Measurements from ENCODE around the gene ISLR2.

ISLR2 gene

DNA sequence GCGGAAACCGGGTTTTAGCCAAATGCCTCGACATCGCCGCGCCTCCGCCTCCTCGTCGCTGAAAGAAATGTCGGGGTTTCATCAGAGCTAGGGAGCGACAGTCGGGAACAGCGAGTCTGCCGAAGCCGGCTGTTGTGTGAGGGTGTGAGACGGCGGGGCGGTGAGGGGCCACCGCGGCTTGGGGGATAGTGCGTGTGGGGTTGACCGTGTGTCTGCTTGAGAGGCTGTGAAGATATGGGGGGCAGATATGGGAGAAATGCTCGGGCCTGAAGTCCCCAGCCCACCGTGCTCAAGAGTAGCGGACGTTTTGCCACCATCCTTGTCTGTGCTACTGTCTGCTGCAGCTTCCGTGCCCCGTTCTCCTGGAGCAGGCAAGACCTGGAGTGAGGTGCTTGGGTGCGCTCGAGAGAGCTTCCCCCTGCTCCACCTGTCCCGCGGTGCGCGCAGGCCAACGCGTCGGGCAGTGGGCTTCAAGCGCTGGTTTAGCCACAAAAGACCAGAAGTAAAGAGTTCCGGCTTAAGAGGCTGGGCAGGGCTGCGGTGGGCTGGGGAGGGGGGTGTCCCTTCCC is 716 bp upstream of the ISLR2 start:
- DNase-seq (ENCODE audit: low read depth): no peak

DNA sequence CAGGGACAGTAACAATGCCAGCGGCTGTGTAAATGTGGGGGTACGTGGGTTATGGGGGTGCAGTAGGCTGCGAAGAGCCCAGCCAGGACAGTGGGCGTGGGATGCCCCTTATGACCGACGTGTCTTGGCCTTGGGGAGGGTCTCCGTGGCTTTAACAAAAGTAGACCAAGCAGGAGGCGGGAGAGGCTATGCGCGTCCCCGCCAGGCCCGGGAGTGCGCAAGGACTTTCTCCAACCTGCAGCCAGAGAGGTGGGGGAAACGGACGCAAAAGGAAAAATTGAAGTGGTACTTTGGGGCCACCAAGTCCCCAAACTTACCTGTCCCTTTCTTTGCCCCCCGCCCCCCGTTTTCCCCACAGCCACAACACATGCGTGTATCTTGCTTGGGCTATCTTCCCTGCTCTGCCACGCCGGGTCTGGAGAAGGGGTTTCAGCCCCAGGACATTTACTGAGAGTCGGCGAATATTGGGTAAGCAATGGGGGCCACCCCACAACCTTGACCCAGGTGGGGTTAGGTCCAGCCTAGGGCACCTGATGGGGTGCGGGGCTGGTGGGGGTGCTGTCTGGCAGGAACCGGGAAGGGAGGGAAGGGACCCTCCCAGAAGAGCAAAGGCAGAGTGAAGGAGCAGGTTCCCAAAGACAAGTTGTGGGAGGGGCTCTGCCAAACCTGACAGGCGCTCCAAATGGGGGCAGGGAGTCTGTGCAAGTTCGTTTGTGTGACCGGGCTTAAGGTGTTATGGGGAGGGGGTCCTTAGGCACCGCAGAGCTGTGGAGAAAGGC is 652 bp downstream of the ISLR2 start:
- DNase-seq (ENCODE audit: low read depth): no peak

DNA sequence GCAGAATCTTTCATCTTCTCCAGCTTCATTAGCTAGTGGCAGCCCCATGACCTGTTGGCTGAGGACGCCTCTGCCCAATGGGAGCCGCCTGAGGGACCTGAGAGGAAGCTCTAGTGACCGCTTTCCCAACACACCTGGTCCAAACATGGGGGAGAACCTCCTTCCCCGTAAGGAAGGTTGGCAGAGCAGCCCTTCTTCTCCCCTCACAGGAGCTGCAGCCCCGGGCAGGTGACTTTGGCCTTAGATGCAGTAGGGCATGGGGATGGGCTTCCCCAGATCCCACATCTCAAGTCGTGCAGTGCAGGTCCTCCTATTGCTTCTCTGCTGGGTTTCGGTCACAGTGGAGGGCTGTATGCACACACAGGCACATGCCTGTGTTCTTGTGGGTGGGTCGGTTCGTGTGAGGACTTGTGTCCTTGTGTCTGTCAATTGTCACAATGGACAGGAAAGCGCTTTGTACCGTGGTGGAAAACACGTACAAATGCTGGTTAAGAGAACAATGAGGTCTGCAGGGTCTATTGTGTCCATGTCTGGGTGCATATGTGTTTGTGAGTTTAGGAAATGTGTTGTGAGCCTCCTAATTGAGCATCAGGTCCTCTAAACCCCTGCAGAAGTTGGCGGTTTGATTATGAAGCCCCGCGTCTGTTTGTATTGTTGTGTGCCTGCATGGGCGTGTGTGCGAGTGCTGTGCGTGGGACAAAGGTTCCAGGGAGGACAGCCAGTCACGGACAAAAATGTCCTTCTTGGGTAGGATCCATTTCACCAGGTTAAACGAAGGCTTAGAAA is 1.4 kb downstream of the ISLR2 start:
- no peak for DNase-seq (ENCODE audit: low read depth)

DNA sequence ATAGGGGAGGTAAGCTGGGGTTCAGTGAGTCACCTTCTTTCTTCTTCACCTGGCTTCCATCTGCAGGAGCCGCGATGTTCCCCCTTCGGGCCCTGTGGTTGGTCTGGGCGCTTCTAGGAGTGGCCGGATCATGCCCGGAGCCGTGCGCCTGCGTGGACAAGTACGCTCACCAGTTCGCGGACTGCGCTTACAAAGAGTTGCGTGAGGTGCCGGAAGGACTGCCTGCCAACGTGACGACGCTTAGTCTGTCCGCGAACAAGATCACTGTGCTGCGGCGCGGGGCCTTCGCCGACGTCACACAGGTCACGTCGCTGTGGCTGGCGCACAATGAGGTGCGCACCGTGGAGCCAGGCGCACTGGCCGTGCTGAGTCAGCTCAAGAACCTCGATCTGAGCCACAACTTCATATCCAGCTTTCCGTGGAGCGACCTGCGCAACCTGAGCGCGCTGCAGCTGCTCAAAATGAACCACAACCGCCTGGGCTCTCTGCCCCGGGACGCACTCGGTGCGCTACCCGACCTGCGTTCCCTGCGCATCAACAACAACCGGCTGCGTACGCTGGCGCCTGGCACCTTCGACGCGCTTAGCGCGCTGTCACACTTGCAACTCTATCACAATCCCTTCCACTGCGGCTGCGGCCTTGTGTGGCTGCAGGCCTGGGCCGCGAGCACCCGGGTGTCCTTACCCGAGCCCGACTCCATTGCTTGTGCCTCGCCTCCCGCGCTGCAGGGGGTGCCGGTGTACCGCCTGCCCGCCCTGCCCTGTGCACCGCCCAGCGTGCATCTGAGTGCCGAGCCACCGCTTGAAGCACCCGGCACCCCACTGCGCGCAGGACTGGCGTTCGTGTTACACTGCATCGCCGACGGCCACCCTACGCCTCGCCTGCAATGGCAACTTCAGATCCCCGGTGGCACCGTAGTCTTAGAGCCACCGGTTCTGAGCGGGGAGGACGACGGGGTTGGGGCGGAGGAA is 2.6 kb downstream of the ISLR2 start:
- no peak for DNase-seq (ENCODE audit: low read depth)

DNA sequence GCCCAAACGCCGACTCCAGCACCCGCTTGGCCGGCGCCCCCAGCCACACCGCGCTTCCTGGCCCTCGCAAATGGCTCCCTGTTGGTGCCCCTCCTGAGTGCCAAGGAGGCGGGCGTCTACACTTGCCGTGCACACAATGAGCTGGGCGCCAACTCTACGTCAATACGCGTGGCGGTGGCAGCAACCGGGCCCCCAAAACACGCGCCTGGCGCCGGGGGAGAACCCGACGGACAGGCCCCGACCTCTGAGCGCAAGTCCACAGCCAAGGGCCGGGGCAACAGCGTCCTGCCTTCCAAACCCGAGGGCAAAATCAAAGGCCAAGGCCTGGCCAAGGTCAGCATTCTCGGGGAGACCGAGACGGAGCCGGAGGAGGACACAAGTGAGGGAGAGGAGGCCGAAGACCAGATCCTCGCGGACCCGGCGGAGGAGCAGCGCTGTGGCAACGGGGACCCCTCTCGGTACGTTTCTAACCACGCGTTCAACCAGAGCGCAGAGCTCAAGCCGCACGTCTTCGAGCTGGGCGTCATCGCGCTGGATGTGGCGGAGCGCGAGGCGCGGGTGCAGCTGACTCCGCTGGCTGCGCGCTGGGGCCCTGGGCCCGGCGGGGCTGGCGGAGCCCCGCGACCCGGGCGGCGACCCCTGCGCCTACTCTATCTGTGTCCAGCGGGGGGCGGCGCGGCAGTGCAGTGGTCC is 3.5 kb downstream of the ISLR2 start:
- no peak for DNase-seq (ENCODE audit: low read depth)

DNA sequence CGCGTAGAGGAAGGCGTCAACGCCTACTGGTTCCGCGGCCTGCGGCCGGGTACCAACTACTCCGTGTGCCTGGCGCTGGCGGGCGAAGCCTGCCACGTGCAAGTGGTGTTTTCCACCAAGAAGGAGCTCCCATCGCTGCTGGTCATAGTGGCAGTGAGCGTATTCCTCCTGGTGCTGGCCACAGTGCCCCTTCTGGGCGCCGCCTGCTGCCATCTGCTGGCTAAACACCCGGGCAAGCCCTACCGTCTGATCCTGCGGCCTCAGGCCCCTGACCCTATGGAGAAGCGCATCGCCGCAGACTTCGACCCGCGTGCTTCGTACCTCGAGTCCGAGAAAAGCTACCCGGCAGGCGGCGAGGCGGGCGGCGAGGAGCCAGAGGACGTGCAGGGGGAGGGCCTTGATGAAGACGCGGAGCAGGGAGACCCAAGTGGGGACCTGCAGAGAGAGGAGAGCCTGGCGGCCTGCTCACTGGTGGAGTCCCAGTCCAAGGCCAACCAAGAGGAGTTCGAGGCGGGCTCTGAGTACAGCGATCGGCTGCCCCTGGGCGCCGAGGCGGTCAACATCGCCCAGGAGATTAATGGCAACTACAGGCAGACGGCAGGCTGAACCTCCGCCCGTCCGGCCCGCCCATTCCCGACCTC is 4.1 kb downstream of the ISLR2 start:
- no peak for DNase-seq (ENCODE audit: low read depth)

DNA sequence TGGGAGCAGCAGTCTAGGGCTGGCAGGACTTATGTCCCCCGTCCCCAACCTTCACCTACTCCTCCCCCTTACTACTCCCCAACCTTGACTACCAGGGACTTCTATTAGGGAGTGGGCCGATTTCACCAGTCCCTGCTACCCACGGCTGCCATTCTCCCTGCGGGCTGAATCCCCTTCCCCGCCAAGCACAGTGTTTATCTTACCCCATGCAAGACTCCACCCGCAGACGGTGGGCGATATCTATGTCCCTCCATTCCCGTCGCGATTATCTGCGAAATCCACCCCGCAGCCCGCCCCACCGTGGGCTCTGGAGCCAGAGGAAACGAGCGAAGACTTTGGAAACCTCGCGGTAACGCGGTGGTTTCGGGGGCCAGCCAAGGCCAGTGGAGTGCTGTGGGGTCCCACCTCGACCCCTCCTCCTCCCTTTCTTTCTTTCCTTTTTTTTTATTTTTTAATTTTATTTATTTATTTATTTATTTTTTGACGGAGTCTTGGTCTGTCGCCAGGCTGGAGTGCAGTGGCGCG is 4.7 kb downstream of the ISLR2 start:
- DNase-seq (ENCODE audit: low read depth): no peak

DNA sequence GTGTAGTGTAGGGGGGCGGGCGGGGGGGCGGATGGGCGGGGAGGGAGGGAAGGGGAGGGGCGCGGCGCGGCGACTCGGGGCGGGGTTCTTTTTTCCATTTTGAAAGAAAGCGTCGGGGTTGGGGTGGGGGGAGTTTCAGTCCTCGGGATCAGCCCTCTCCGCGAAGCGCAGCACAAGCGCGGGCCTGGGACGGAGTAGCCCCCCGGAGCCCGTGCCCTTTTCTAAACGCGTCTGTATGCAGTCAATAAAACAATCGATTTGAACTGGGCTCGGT is 6.1 kb downstream of the ISLR2 start:
- no peak for DNase-seq (ENCODE audit: low read depth)

DNA sequence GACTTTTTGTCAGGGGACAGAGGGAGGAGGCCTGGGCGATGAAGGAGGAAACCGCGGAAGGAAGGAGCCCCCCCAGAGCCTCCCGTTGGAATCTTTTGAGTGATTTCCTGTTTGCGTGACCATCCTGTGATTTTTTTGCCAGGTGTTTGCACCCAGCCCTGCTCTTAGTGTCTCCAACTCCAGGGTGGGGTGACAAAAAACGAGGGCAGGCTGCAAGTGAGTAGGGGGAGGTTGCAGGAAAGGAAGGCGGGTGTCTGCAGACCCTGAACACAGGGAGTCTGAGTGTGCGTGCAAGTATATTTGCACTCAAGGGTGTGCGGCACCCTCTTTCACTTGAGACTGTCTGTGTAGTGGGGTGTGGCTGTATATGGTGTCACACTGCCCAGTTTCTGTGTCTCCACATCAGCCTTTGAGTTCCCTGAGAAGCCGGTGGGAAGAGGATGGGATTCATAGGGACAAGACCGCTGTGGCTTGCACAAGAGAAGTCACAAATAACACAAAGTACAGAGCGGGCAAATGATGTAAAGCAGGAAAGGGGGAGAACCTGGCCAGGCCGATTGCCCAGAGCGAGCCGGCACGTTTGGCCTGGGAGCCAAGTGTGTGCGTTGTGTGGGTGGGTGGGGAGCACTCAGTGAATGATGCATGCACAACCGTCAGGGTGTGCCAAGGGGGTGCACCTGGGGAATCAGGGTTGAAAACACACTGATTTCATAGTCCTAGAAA is 6.6 kb downstream of the ISLR2 start:
- DNase-seq (ENCODE audit: low read depth): no peak

DNA sequence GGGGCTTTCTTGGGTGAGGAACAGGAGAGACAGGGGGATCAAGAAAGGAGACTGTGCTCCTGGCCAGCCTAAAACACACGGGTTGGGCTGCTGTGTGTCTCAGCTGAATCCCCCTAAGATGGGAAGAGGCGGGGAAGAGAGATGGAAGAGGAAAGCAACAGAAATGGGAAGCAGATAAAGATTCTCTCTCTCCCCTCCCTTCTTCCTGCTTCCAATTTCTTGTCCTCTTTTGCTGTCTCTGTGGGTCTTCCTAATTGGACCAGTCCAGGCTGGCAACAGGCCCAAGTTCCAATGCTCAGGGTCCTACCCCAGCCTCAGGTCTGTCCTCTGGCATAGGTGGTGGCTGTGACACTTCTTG is 7.1 kb downstream of the ISLR2 start:
- no peak for DNase-seq (ENCODE audit: low read depth)

DNA sequence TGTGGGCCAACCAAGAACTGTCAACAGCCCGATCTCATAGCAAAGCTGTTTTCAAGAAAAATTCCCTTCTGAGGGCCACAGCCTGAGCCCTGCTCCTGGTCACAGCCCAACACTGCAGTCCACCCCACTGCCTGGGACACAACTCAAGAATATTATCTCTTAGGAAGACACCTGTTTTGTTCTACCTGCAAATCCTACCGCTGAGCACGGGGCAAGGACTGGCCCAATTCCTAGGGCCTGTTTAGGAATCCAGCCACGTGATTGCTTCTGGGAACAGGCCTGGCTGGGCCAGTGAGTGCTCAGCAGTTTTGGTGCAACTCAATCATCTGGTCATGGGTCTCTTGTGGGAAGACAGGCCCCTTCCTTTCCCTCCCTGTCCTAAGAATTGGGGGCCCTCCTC is 8.3 kb downstream of the ISLR2 start:
- no peak for DNase-seq (ENCODE audit: low read depth)

DNA sequence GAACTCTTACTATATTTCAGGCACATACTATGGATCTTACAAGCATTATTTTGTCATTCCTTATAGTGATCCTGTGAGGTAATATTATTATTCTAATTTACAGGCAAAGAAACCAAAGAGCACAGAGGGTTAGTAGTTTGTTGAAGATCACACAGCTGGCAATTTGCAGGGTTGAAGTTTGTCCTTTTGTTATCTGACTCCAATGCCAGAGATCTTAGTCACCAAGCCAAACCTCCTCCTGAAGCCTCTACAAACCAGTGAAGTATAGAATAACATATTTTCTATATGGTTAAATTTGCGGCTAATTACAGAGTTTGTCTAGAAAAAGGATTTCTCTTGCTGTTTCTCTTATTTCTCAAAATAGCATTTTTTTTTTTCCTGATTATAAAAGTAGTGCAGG is 11.2 kb downstream of the ISLR2 start:
- DNase-seq (ENCODE audit: low read depth): no peak

DNA sequence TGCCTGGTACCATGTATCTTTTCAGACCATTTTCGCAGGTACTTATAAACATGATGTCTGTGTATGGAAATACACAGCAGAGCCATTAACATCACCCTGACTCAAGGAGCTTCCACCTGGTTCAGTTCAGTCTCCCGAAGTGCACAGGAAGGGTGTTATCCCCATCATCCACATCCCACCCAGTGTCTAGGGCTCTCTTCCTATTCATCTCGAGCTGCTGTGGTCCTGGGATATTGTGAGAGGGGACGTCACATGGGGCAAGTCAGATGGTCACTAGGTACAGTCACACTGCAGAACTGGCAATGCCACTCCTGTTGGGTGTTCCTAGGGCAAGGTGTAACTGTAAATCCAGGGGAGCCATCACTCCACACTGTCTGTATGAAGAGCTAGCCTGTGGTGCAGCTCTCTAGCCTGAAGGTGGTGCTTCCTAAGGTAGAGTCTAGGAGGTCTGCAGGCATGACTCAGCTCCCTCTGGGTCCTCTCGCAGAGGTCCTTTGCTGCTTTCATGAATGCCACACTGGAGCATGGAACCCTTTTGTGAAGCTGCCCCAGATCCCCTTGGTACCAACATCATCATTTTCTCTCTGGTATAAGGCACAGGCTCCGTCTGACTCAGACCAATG is 13.9 kb downstream of the ISLR2 start:
- DNase-seq (ENCODE audit: low read depth): no peak

DNA sequence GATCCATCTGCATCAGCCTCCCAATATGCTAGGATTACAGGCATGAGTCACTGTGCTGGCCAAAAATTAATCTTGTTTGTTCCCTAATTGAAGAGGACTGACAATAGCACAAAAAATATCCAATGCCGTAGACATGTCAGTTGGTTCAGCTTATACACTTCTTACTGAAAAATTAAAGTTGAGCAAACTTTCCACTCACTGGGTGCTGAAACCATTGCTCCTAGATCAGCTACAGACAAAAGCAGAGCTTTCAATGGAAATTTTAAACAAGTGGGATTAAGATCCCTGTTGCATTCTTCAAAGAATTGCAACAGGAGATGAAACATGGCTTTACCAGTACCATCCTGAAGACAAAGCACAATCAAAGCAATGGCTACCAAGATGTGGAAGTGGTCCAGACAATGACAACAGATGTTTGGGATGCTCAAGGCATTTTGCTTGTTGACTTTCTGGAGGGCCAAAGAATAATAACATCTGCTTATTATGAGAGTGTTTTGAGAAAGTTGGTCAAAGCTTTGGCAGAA is 16.0 kb downstream of the ISLR2 start:
- no peak for DNase-seq (ENCODE audit: low read depth)

DNA sequence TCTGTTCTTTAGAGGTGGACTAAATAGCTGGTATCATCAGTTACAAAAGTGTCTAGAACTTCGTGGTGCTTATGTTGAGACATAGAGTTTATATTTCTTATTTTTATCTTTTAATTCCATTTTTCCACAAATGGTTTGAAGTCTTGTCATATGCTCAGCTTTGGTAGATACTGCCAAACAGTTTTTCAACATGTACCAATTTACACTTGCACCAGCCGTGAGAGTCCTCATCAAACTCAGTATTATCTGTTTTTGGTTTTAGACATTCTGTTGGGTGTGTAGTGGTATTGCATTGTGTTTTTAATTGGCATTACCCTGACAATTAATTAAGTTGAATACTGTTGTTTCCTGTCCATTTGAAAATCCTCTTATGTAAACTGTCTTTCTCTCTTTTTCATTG is 16.7 kb downstream of the ISLR2 start:
- DNase-seq (ENCODE audit: low read depth): no peak

DNA sequence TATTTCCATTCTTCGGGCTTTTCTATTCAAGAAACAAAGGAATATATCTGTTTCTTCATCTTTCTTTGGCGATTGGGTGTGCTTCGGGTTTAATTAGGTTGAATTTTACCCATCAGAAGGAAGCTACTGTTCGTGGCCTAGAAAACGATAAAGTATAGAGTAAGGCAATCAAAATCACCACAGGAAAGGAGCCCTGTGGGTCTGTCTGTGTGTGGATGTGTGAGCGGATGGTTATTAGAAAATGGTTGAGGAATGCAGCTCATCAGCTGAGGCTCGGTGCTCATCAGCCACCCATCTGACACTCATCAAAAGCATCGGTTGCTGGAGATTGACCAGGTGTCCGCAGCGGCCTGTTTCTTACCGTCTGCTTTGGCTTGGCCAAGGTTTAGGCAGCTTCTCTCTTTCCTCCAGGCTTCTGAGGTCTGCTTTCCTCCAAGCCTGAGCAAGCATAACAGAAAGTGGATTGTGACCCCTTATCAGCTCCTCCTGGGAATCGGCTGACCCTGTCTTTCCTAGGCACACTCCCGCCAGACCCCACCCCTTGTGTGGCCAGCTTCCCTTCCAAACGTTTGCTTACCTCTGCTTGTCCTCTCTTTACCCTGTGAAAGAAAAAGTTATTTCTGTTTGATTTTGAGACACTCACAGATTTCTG is 25.5 kb downstream of the ISLR2 start:
- no peak for DNase-seq (ENCODE audit: low read depth)

DNA sequence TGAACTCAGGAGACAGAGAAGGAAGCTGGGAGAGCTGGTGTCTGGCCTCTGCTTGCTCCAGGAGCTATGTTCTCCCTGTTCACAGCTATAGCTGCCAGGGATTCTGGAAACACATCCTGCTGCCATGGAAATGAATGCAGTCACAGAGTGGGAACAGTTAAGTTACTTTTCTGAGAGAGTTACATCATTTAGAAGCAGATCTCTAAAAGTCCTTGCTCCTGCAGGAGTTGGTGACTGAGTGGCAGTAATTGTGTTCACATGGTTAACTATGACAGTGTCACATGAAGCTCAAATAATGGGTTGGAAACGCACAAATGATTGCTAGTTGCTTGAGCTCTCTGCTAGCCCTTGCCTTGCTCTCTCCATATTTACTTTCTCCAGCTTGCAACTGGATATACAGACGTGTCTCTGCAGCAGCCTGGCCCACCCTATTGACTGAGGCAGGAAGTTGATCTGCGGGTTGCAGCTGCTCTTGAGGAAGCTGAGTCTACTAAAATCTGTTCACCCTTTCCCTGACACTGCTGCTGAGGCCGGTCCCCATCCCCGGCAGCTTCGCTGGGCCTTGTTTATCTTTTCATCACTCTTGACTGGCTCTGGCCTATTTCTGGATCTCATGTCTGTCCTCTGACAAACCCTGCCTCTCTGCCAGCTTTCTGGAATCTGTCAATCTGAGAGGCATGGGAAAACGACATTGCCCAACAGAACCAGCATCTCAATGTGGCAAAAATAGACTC is 26.5 kb downstream of the ISLR2 start:
- no peak for DNase-seq (ENCODE audit: low read depth)

Data from stimulated activated CD4-positive, alpha-beta T cell treated with anti-CD3 and anti-CD28 coated beads, Interleukin-2, amount 100 ng/mL, for 4 hours (primary cell).